DND-41 (cell line): Measurements from ENCODE around the gene FBLIM1.

ENCODE experiments used
- ATAC-seq: fragments of 200-7000 bp; cut with Tn5 transposase; 3 replicates; pipeline ENCODE4 v1.9.1; 2021; ENCODE audit warnings: low read depth; ENCODE audit not compliant: insufficient read depth
- DNase-seq: peaks from one replicate; pipeline ENCODE4 v3.0.0-alpha.2; 2020
- H2AFZ ChIP-seq: 2 replicates; pipeline ENCODE4 v1.6.0; 2012; ENCODE audit warnings: low read depth, low read length
- H3K27ac ChIP-seq: 2 replicates; pipeline ENCODE4 v1.5.1; 2012; ENCODE audit warnings: low read length, inconsistent platforms
- H3K27me3 ChIP-seq: fragments of 200-600 bp; sonication (generic); 2 replicates; pipeline ENCODE4 v1.6.0; 2012; ENCODE audit warnings: low read length, mild to moderate bottlenecking, inconsistent platforms; ENCODE audit not compliant: insufficient read depth, poor library complexity
- H3K36me3 ChIP-seq: 2 replicates; pipeline ENCODE4 v1.5.1; 2012; ENCODE audit warnings: low read length, inconsistent platforms; ENCODE audit not compliant: insufficient read depth
- H3K4me1 ChIP-seq: 2 replicates; pipeline ENCODE4 v1.5.1; 2012; ENCODE audit warnings: mild to moderate bottlenecking, low read length; ENCODE audit not compliant: insufficient read depth
- H3K4me2 ChIP-seq: 2 replicates; pipeline ENCODE4 v1.6.0; 2012; ENCODE audit warnings: mild to moderate bottlenecking, moderate library complexity, low read length, inconsistent platforms; ENCODE audit not compliant: insufficient read depth
- H3K4me3 ChIP-seq, 2 experiments: fragments of 200-600 bp in 1 of 2; shearing (Covaris generic) in 1 of 2; 2 replicates each; pipeline ENCODE4 v1.5.1; 2012 to 2016; ENCODE audit warnings: inconsistent platforms in 2 of 2, low read length in 2 of 2, mild to moderate bottlenecking in 2 of 2, low read depth in 1 of 2, moderate library complexity in 1 of 2
- H3K79me2 ChIP-seq: 2 replicates; pipeline ENCODE4 v1.6.0; 2012; ENCODE audit warnings: low read length, inconsistent platforms; ENCODE audit not compliant: insufficient read depth
- H3K9ac ChIP-seq: 2 replicates; pipeline ENCODE4 v1.6.0; 2012; ENCODE audit warnings: low read depth, mild to moderate bottlenecking, inconsistent platforms, low read length, moderate library complexity
- H3K9me3 ChIP-seq: 2 replicates; pipeline ENCODE4 v1.5.1; 2012; ENCODE audit warnings: low read length, moderate library complexity, mild to moderate bottlenecking, inconsistent platforms; ENCODE audit not compliant: insufficient read depth, severe bottlenecking
- H4K20me1 ChIP-seq: 2 replicates; pipeline ENCODE4 v1.6.0; 2012; ENCODE audit warnings: low read length; ENCODE audit not compliant: insufficient read depth
- EZH2 ChIP-seq: IDR thresholded peaks from 3 replicates; pipeline ENCODE4 v1.6.1; 2012; ENCODE audit warnings: borderline replicate concordance, low read depth, mild to moderate bottlenecking, moderate library complexity, low read length, inconsistent platforms; ENCODE audit not compliant: severe bottlenecking
- TF ChIP-seq, protein P1 (sequence below): IDR thresholded peaks from 2 replicates; pipeline ENCODE4 v1.5.1; 2012; ENCODE audit warnings: borderline replicate concordance, low read length, moderate library complexity, mild to moderate bottlenecking; ENCODE audit not compliant: poor library complexity, severe bottlenecking; ENCODE audit errors: extremely low read depth

The FBLIM1 gene

DNA sequence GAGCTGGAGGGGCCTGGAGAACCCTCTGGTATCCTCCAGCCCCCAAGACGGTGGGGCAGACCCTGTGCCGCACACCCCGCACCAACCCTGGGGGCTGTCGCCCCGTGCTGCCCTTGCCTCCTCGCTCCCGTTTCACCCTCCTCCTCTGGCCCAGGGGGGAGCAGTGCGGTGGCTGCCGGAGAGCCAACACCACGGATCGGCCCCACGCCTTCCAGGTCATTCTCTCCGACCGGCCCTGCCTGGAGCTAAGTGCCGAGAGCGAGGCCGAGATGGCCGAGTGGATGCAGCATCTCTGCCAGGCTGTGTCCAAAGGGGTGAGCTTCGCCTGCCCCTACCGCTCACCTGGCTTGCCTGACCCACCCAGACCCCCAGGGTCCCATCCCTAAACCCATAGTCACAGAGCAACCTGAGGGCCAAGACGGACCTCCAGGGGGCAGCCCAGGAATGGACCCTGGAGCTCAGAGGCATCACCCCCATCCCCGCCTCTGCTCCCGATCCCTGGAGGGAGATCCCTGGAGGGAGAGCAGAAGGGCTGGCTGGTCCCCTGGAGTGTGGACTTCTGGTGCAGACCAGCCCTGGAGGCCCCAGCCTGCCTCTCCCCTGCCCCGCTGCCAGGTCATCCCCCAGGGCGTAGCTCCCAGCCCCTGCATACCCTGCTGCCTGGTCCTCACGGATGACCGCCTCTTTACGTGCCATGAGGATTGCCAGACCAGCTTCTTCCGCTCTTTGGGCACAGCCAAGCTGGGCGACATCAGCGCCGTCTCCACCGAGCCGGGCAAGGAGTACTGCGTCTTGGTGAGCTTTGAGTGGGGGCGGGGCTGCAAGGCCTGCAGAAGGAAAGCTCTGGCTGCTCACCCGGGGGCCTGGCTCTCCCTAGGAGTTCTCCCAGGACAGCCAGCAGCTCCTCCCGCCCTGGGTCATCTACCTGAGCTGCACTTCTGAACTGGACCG, 26.6 kb upstream of the FBLIM1 start:
- no peak for TF ChIP-seq EZH2
- TF ChIP-seq, protein P1, sequence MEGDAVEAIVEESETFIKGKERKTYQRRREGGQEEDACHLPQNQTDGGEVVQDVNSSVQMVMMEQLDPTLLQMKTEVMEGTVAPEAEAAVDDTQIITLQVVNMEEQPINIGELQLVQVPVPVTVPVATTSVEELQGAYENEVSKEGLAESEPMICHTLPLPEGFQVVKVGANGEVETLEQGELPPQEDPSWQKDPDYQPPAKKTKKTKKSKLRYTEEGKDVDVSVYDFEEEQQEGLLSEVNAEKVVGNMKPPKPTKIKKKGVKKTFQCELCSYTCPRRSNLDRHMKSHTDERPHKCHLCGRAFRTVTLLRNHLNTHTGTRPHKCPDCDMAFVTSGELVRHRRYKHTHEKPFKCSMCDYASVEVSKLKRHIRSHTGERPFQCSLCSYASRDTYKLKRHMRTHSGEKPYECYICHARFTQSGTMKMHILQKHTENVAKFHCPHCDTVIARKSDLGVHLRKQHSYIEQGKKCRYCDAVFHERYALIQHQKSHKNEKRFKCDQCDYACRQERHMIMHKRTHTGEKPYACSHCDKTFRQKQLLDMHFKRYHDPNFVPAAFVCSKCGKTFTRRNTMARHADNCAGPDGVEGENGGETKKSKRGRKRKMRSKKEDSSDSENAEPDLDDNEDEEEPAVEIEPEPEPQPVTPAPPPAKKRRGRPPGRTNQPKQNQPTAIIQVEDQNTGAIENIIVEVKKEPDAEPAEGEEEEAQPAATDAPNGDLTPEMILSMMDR, result no peak
- Histone ChIP-seq H3K9ac (no peak overlapping the region), H3K4me2 (no peak overlapping the region), H3K79me2 (no peaks in the 10 kb centered on the region), H3K27ac (no peak overlapping the region), H3K27me3 (no peaks in the 10 kb centered on the region), H3K36me3 (peaks cover 77% of the 10 kb centered on the region), H4K20me1 (peaks cover 3% of the 10 kb centered on the region; the same call in 1 of the 2 replicates), H3K4me1 (no peaks in the 10 kb centered on the region), H3K9me3 (no peaks in the 10 kb centered on the region), H2AFZ (no peak overlapping the region), H3K4me3 (no peak overlapping the region)
- ATAC-seq (no peak), DNase-seq (no peak)

DNA sequence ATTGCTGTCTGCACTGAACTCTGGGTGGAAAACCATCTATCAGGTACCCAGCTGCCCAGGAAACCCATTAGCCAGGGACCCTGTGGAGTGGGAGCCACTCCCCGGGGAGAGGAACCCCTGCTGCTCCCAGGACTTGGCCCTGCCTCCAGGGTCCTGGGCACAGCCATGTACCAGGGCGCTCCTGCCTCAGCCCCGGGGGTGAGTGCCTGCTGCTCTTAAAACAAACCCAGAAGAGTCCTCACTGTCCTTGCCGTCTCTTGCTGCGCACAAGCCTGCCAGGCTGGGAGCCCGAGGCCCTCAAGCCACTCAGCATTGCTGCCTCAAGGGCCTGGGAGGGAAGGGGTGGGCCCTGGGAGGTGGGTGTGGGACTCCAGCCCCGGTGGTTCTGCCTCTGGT, 25.9 kb upstream of the FBLIM1 start:
- no peak for DNase-seq

DNA sequence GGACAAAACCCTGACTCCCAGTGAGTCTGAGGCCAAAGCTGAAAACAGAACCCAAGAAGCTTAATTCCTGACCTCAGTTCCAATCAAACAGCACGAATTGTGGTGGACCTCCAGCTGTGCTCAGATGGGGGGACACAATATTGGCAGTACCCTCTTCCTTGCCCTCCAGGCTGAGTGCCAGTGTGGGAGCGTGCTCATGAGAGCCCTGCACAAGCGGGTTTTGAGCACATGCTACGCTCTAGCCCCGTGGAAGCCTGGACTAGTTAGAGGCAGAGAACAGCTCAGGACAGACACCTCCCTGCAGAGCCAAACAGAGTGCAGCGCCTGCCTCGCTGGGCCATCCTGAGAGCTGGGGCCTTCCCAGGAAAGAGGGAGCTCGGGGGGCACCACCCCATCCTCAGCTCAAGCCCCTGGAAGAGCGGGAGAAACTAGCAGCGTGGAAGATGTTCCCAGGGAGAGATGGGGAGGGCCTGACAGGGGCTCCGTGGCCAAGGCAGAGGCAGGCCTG, 25.3 kb upstream of the FBLIM1 start:
- ATAC-seq, result no peak

More for the DNA sequence above, 25.9 kb upstream of the FBLIM1 start:
- H3K36me3 ChIP-seq, result peaks cover 70% of the 10 kb centered on the region
- no peak overlapping the region for H3K9ac ChIP-seq
- no peak for ATAC-seq
- H3K4me1 ChIP-seq, result no peaks in the 10 kb centered on the region
- no peak overlapping the region for H3K27ac ChIP-seq
- TF ChIP-seq EZH2, result no peak
- TF ChIP-seq, protein P1, result no peak
- no peaks in the 10 kb centered on the region for H3K79me2 ChIP-seq
- no peaks in the 10 kb centered on the region for H3K27me3 ChIP-seq
- no peak overlapping the region for H3K4me2 ChIP-seq
- no peak overlapping the region for H3K4me3 ChIP-seq
- no peak overlapping the region for H2AFZ ChIP-seq
- H4K20me1 ChIP-seq, result peaks cover 3% of the 10 kb centered on the region; the same call in 1 of the 2 replicates
- H3K9me3 ChIP-seq, result no peaks in the 10 kb centered on the region

More for the DNA sequence above, 25.3 kb upstream of the FBLIM1 start:
- no peak overlapping the region for H3K9ac ChIP-seq
- H3K4me2 ChIP-seq, result no peak overlapping the region
- no peaks in the 10 kb centered on the region for H3K79me2 ChIP-seq
- H3K4me1 ChIP-seq, result no peaks in the 10 kb centered on the region
- no peaks in the 10 kb centered on the region for H3K9me3 ChIP-seq
- no peak overlapping the region for H3K27ac ChIP-seq
- no peak overlapping the region for H2AFZ ChIP-seq
- no peak overlapping the region for H3K4me3 ChIP-seq
- H4K20me1 ChIP-seq, result no peaks in the 10 kb centered on the region; the same call in 1 of the 2 replicates
- no peak for TF ChIP-seq EZH2
- TF ChIP-seq, protein P1, result no peak
- DNase-seq, result no peak
- H3K27me3 ChIP-seq, result no peaks in the 10 kb centered on the region
- H3K36me3 ChIP-seq, result peaks cover 64% of the 10 kb centered on the region
